Endothelial cell of umbilical vein (primary cell): ENCODE measurements around the gene NUP214. TPM values are rescaled to one million over a fixed set of nuclear protein-coding genes. Genes with fewer than 3 reads are reported as not detected.

ENCODE experiments used
- BruUV-seq: library from RNA; stranded (reverse); fragments of 400-500 nt; replicated peaks from 2 replicates; lab custom pipeline; 2021; lab: Mats Ljungman, UMichigan
- CTCF ChIA-PET: fragments of 300-600, 350-600 bp; sonication (Branson Sonifier 250); formaldehyde crosslinking; loops from one replicate; lab custom pipeline; 2021; ENCODE audit warnings: antibody characterized with exemption, inconsistent platforms; lab: Charles Lee
- POLR2A ChIA-PET: fragments of 300-600, 350-600 bp; sonication (Branson Sonifier 250); formaldehyde crosslinking; loops from one replicate; lab custom pipeline; 2021; ENCODE audit warnings: antibody characterized with exemption, inconsistent platforms; lab: Charles Lee
- DNase-seq: peaks from one replicate; pipeline ENCODE4 v3.0.0-alpha.2; 2011; ENCODE audit warnings: low read depth, low spot score
- FAIRE-seq: peaks from 2 replicates; lab custom pipeline; 2011; peaks lifted over from hg19 to GRCh38; lab: Jason Lieb, UNC
- H2AFZ ChIP-seq: 2 replicates; pipeline ENCODE4 v1.6.0; 2012; ENCODE audit warnings: low read depth, low read length, control low read depth, inconsistent platforms
- H3K27ac ChIP-seq: 2 replicates; pipeline ENCODE4 v1.5.1; 2011; ENCODE audit warnings: low read depth, mild to moderate bottlenecking, control low read depth, low read length, moderate library complexity; ENCODE audit not compliant: insufficient read depth
- H3K27me3 ChIP-seq, 2 experiments: 2 replicates each; pipeline versions ENCODE4 v1.6.0 to v1.6.1; 2011; ENCODE audit warnings: low read length in 2 of 2, mixed read lengths in 1 of 2; ENCODE audit not compliant: control insufficient read depth in 2 of 2, insufficient read depth in 2 of 2
- H3K36me3 ChIP-seq, 2 experiments: 2 replicates in 1 of 2; 3 replicates in 1 of 2; pipeline ENCODE4 v1.5.1; 2011; ENCODE audit warnings: low read length in 2 of 2, mild to moderate bottlenecking in 1 of 2, moderate library complexity in 1 of 2; ENCODE audit not compliant: control insufficient read depth in 2 of 2, insufficient read depth in 2 of 2; ENCODE audit errors: extremely low read depth in 1 of 2
- H3K4me1 ChIP-seq: 3 replicates; pipeline ENCODE4 v1.5.1; 2011; ENCODE audit warnings: mild to moderate bottlenecking, low read length; ENCODE audit not compliant: control insufficient read depth, insufficient read depth; ENCODE audit errors: extremely low read depth
- H3K4me2 ChIP-seq: 2 replicates; pipeline ENCODE4 v1.6.1; 2011; ENCODE audit warnings: low read length, control low read depth, mixed read lengths; ENCODE audit not compliant: insufficient read depth
- H3K4me3 ChIP-seq, 3 experiments: fragments of 200-600 bp in 1 of 3; sonication (generic), shearing (Covaris generic) in 1 of 3; replicated peaks in 1 of 3; 2 replicates each; pipeline ENCODE4 v1.5.1; 2011 to 2016; ENCODE audit warnings: control low read depth in 3 of 3, low read length in 3 of 3, mild to moderate bottlenecking in 2 of 3, inconsistent platforms in 1 of 3, low read depth in 1 of 3, moderate library complexity in 1 of 3; ENCODE audit not compliant: insufficient read depth in 1 of 3
- H3K79me2 ChIP-seq: 2 replicates; pipeline ENCODE4 v1.6.0; 2012; ENCODE audit warnings: low read length, inconsistent platforms; ENCODE audit not compliant: control insufficient read depth, insufficient read depth
- H3K9ac ChIP-seq: replicated peaks from 2 replicates; pipeline ENCODE3; 2011; ENCODE audit warnings: low read length, control low read depth; ENCODE audit not compliant: insufficient read depth; ENCODE audit errors: extremely low read depth
- H3K9me1 ChIP-seq: replicated peaks from 3 replicates; pipeline ENCODE4 v1.6.0; 2011; ENCODE audit warnings: mild to moderate bottlenecking, low read length; ENCODE audit not compliant: control insufficient read depth, insufficient read depth; ENCODE audit errors: extremely low read depth
- H3K9me3 ChIP-seq: replicated peaks from 2 replicates; pipeline ENCODE4 v1.5.1; 2012; ENCODE audit warnings: low read length, inconsistent platforms; ENCODE audit not compliant: control insufficient read depth, insufficient read depth
- H4K20me1 ChIP-seq: replicated peaks from 2 replicates; pipeline ENCODE3; 2011; ENCODE audit warnings: mild to moderate bottlenecking, low read length; ENCODE audit not compliant: control insufficient read depth, insufficient read depth; ENCODE audit errors: extremely low read depth
- CTCF ChIP-seq, 2 donors: IDR thresholded peaks; 1 replicate in 1 of 2; 2 replicates in 1 of 2; pipeline ENCODE4 v1.5.1; 2011; ENCODE audit warnings: low read length in 2 of 2, mild to moderate bottlenecking in 2 of 2, moderate library complexity in 2 of 2, control low read depth in 1 of 2, inconsistent platforms in 1 of 2, low read depth in 1 of 2; ENCODE audit not compliant: insufficient read depth in 1 of 2; ENCODE audit errors: extremely low read depth in 1 of 2
- EZH2 ChIP-seq: IDR thresholded peaks from 2 replicates; pipeline ENCODE4 v1.6.1; 2012; ENCODE audit warnings: borderline replicate concordance, low read depth, mild to moderate bottlenecking, moderate library complexity, low read length, inconsistent platforms; ENCODE audit not compliant: severe bottlenecking
- JUN ChIP-seq: IDR thresholded peaks from 2 replicates; pipeline ENCODE4 v1.6.1; 2011; ENCODE audit warnings: borderline replicate concordance, low read depth; ENCODE audit not compliant: insufficient read length, insufficient read depth
- MAX ChIP-seq: IDR thresholded peaks from 2 replicates; pipeline ENCODE4 v1.6.1; 2011; ENCODE audit not compliant: insufficient read depth, insufficient read length
- MYC ChIP-seq: IDR thresholded peaks from one replicate; pipeline ENCODE4 v1.6.1; 2011; ENCODE audit warnings: mild to moderate bottlenecking, low read depth, low read length
- POLR2AphosphoS5 ChIP-seq: IDR thresholded peaks from 2 replicates; pipeline ENCODE4 v1.6.1; 2012; ENCODE audit warnings: low read depth, mild to moderate bottlenecking, control low read depth, low read length, moderate library complexity; ENCODE audit not compliant: insufficient read depth
- dilution Hi-C: fragments of 300-500 bp; cut with MboI; formaldehyde crosslinking; loops from one replicate; pipeline ENCODE4 v1.15.0; 2019; ENCODE audit warnings: low sequenced_read_pairs; ENCODE audit not compliant: extremely low pct_ligation_motif_present
- intact Hi-C: fragments of 100-400 bp; cut with micrococcal nuclease; formaldehyde crosslinking; loops from one replicate; pipeline ENCODE4 v1.10.0; 2022
- polyA plus RNA-seq, 4 experiments: library from polyadenylated mRNA; depleted of rRNA in 3 of 4; stranded (reverse) in 3 of 4; unstranded in 1 of 4; fragments of >200 nt; gene quantifications; 2 replicates each; pipeline versions ENCODE4 v1.2.1 to v1.2.3, GENCODE V29; 2011 to 2012; ENCODE audit warnings: missing spikeins in 1 of 4
- total RNA-seq: library from RNA; stranded (reverse); gene quantifications from 2 replicates; pipeline ENCODE4 v1.2.3, GENCODE V29; 2021

NUP214 gene
- total and polyA plus RNA-seq, 2 donors (not counting 3 experiments of a cell fraction or from before 2014, with no cell fraction given): 28.7 to 65.9 TPM

DNA sequence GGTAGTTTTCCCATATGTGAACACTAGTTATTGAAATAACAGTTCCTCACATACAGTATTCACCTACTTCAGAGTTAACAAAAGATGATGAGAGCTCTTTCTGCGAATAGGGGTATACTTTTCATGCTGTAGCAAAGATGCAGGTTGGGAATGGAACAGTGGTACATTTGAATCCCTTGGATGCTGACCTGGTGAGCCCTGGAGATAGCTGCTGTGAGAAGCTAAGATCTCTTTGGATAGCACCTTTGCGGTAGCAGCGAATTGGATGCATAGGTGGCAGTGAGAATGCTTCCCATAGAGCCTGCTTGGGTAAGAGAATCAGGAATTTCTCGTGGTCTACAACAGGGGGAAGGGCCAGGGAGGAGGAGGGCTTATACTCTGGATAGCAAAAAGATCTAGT, 61.2 kb downstream of the NUP214 start:
- Histone ChIP-seq H3K9me1 (no peaks in the 10 kb centered on the region), H3K27me3 (no peaks in the 10 kb centered on the region), H3K36me3 (peaks cover 4 to 20% of the 10 kb centered on the region in 2 experiments), H3K79me2 (no peaks in the 10 kb centered on the region), H2AFZ (no peak overlapping the region), H3K4me3 (no peak overlapping the region), H3K4me2 (no peak overlapping the region), H3K27ac (no peak overlapping the region), H3K9me3 (no peaks in the 10 kb centered on the region), H3K9ac (no peak overlapping the region), H3K4me1 (no peaks in the 10 kb centered on the region), H4K20me1 (no peaks in the 10 kb centered on the region)
- intact Hi-C loops: no loop called here
- TF ChIP-seq EZH2 (no peak), CTCF (IDR thresholded peaks at IDR 0.05; ENCODE audit: extremely low read depth in 1 of 2, insufficient read depth in 1 of 2, low read depth in 1 of 2, low read length in 2 of 2) (no peak), MAX (no peak), POLR2AphosphoS5 (no peak), MYC (no peak), JUN (no peak)
- CTCF ChIA-PET: interaction anchor here (1.2 kb wide), 1 partner anchor 163 kb away, joined by 3 read pairs; no protein-coding TSS in a partner anchor
- dilution Hi-C loops: no loop called here
- DNase-seq: no peak
- BruUV-seq: no TSS peak
- no peak for FAIRE-seq
- POLR2A ChIA-PET: no interaction called here
